Mucosa of descending colon (tissue), 3 donors: ENCODE measurements around the gene SLC35F4. TPM values are rescaled to one million over a fixed set of nuclear protein-coding genes. Genes with fewer than 3 reads are reported as not detected.

Experiments used
- ATAC-seq: fragments of 200-7000 bp; cut with Tn5 transposase; one replicate; pipeline ENCODE4 v1.9.1; 2020; ENCODE audit warnings: mild to moderate bottlenecking, moderate library complexity
- DNase-seq, 3 donors: peaks; one replicate each; pipeline ENCODE4 v3.0.0-alpha.2; 2020
- H3K36me3 ChIP-seq: fragments of 200-600 bp; one replicate; pipeline ENCODE4 v1.8.0; 2021; ENCODE audit warnings: low read depth, mild to moderate bottlenecking
- H3K4me1 ChIP-seq: fragments of 200-600 bp; one replicate; pipeline ENCODE4 v1.8.0; 2021; ENCODE audit warnings: low read depth, mild to moderate bottlenecking
- H3K4me3 ChIP-seq: fragments of 200-600 bp; one replicate; pipeline ENCODE4 v1.8.0; 2021; ENCODE audit warnings: mild to moderate bottlenecking
- H3K9me3 ChIP-seq: fragments of 200-600 bp; one replicate; pipeline ENCODE4 v1.8.0; 2021; ENCODE audit warnings: mild to moderate bottlenecking
- CTCF ChIP-seq: fragments of 200-600 bp; IDR thresholded peaks from one replicate; pipeline ENCODE4 v1.8.0; 2022; ENCODE audit warnings: antibody characterized with exemption, mild to moderate bottlenecking
- intact Hi-C, 2 donors: fragments of 100-400 bp; cut with DNase I in 1 of 2; cut with micrococcal nuclease in 1 of 2; formaldehyde crosslinking; loops; one replicate each; pipeline versions ENCODE4 v1.11.0 to v1.11.1; 2022; cut with DNase I, micrococcal nuclease
- total RNA-seq, 3 donors: library from RNA; stranded (reverse); fragmentation: NEBNext Ultra II Directional in 2 of 3; extraction: Animal tissue kit (Norgen Biotek cat#: 25700) in 2 of 3; gene quantifications; one replicate each; pipeline versions ENCODE4 v1.2.1 to v1.2.4, GENCODE V29; 2021 to 2023
- donor health status: DM: no; HTN: no; CAD: no; lungs with moderate emphysema.
- donor health status: DM: no; HTN: no; CAD: no.
- donor health status: DM: no; HTN: yes; CAD: no.

SLC35F4 gene
- total RNA-seq, 3 donors from 2014 or later: not detected

GRCh38 chr14:57769863-57770523 lies 95.9 kb downstream of the SLC35F4 start:
- TF ChIP-seq CTCF: no peak
- ATAC-seq: no peak
- DNase-seq: no peak
- H3K4me1 ChIP-seq: no peaks in the 10 kb centered on the region
- H3K36me3 ChIP-seq: no peaks in the 10 kb centered on the region
- no peak overlapping the region for H3K4me3 ChIP-seq
- intact Hi-C loops: no loop called here
- no peaks in the 10 kb centered on the region for H3K9me3 ChIP-seq

GRCh38 chr14:57761800-57762199 lies 104.1 kb downstream of the SLC35F4 start:
- ATAC-seq (no peak), DNase-seq (no peak)
- H3K9me3 ChIP-seq: no peaks in the 10 kb centered on the region
- H3K4me1 ChIP-seq: no peaks in the 10 kb centered on the region
- intact Hi-C loops: no loop called here
- no peaks in the 10 kb centered on the region for H3K36me3 ChIP-seq
- no peak for TF ChIP-seq CTCF
- H3K4me3 ChIP-seq: no peak overlapping the region

GRCh38 chr14:57760896-57761295 lies 105.0 kb downstream of the SLC35F4 start:
- DNase-seq (no peak), ATAC-seq (no peak)
- Histone ChIP-seq H3K36me3 (no peaks in the 10 kb centered on the region), H3K4me1 (no peaks in the 10 kb centered on the region), H3K9me3 (no peaks in the 10 kb centered on the region), H3K4me3 (no peak overlapping the region)
- no peak for TF ChIP-seq CTCF
- intact Hi-C loops: no loop called here

GRCh38 chr14:57755018-57755521 lies 110.8 kb downstream of the SLC35F4 start:
- intact Hi-C loops: no loop called here
- TF ChIP-seq CTCF: no peak
- ATAC-seq (no peak), DNase-seq (no peak)
- H3K4me3 ChIP-seq: no peak overlapping the region
- no peaks in the 10 kb centered on the region for H3K4me1 ChIP-seq
- H3K9me3 ChIP-seq: no peaks in the 10 kb centered on the region
- H3K36me3 ChIP-seq: no peaks in the 10 kb centered on the region

- H3K36me3 ChIP-seq: no peaks in the 10 kb centered on the region
- no peak for TF ChIP-seq CTCF
- intact Hi-C loops: no loop called here
- no peaks in the 10 kb centered on the region for H3K9me3 ChIP-seq
- DNase-seq: no peak
- ATAC-seq: no peak
- no peaks in the 10 kb centered on the region for H3K4me1 ChIP-seq
- H3K4me3 ChIP-seq: no peak overlapping the region
Observed at GRCh38 chr14:57754527-57754926, 111.4 kb downstream of the SLC35F4 start.
